ENCODE data around the gene LMBR1.
"Not testable (repeated sequence)": the region's sequence is repeated elsewhere in the genome, so short reads cannot be mapped to it uniquely, and the experiment has no call there.

LMBR1 gene

DNA sequence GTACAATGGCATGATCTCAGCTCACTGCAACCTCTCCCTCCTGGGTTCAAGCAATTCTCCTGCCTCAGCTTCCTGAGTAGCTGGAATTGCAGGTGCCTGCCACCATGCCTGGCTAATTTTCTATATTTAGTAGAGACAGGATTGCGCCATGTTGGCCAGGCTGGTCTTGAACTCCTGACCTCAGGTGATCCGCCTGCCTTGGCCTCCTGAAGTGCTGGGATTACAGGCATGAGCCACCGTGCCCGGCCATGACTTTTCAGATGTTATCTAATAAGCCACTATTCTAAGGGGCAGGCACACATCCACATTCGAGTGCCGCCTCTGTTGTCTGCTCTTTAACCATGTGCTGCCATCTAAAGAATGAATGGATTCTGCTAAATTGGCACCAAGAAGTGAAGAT lies 29.3 kb upstream of the LMBR1 start:
- not testable (repeated sequence) for H2BK15ac ChIP-seq (ENCODE audit: low read length); H3K36me3 ChIP-seq (replicated peaks in 1 of 2; ENCODE audit: control insufficient read depth in 2 of 2, insufficient read depth in 2 of 2, low read length in 2 of 2); H2BK12ac ChIP-seq (ENCODE audit: low read length); DNase-seq (ENCODE audit: low spot score); H3K4me3 ChIP-seq (ENCODE audit: low read length in 2 of 2); H4K8ac ChIP-seq (ENCODE audit: low read depth, low read length); H3K27me3 ChIP-seq (ENCODE audit: control insufficient read depth in 3 of 3, insufficient read depth in 3 of 3, low read depth in 1 of 3, low read length in 3 of 3); H3K9ac ChIP-seq (ENCODE audit: low read depth, low read length, poor library complexity); H3K9me3 ChIP-seq (replicated peaks in 1 of 2; ENCODE audit: control insufficient read depth in 2 of 2, insufficient read depth in 1 of 2, low read depth in 1 of 2, low read length in 2 of 2); H3K18ac ChIP-seq (ENCODE audit: low read length); H3K27ac ChIP-seq (replicated peaks; ENCODE audit: low read length); H4K91ac ChIP-seq (ENCODE audit: low read depth, low read length, poor library complexity); H3K4ac ChIP-seq (ENCODE audit: low read length); H2AFZ ChIP-seq (ENCODE audit: low read length); H2BK120ac ChIP-seq (ENCODE audit: low read depth, low read length); H3K4me2 ChIP-seq (ENCODE audit: insufficient read depth, low read length, poor library complexity, severe bottlenecking); H3K14ac ChIP-seq (ENCODE audit: low read length); H3K79me1 ChIP-seq (ENCODE audit: low read depth, low read length); H3K23ac ChIP-seq (ENCODE audit: low read depth, low read length, poor library complexity); H2BK5ac ChIP-seq (ENCODE audit: low read length); H2AK5ac ChIP-seq (ENCODE audit: low read depth, low read length); H3K4me1 ChIP-seq (ENCODE audit: control insufficient read depth in 2 of 2, insufficient read depth in 1 of 2, low read depth in 1 of 2, low read length in 2 of 2)
- no CpG with 5 or more reads among the region's 6 CpGs for WGBS, 2 donors (ENCODE audit: extremely low coverage in 2 of 2, insufficient read length in 2 of 2, insufficient replicate concordance in 1 of 2)

DNA sequence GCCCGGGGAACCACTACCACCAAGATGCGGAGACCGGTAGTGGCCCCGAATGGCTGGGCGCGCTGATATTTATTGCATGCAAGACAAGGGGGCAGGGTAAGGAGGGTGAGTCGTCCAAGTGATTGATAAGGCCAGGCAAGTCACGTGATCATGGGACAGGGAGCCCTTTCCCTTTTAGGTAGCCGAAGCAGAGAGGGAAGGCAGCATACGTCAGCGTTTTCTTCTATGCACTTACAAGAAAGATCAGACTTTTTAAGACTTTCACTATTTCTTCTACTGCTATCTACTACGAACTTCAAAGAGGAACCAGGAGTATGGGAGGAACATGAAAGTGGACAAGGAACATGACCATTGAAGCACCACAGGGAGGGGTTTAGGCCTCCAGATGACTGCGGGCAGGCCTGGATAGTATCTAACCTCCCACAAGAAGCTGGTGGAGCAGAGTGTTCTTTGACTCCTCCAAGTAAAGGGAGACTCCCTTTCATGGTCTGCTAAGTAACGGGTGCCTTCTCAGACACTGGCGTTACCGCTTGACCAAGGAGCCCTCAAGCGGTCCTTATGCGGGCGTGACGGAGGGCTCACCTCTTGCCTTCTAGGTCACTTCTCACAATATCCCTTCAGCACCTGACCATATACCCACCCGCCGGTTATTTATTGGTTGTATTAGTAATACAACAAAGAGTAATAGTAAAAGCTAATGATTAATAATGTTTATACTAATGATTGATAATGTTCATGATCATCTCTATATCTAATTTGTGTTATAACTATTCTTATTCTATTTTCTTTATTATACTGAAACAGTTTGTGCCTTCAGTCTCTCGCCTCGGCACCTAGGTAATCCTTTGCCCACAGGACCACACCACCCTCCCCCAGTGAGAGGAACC lies 27.7 kb upstream of the LMBR1 start:
- H3K18ac ChIP-seq (ENCODE audit: low read length); H3K9me3 ChIP-seq (replicated peaks in 1 of 2; ENCODE audit: control insufficient read depth in 2 of 2, insufficient read depth in 1 of 2, low read depth in 1 of 2, low read length in 2 of 2); H2BK5ac ChIP-seq (ENCODE audit: low read length); H2BK12ac ChIP-seq (ENCODE audit: low read length); H3K4ac ChIP-seq (ENCODE audit: low read length); H4K8ac ChIP-seq (ENCODE audit: low read depth, low read length); H3K14ac ChIP-seq (ENCODE audit: low read length); H2AK5ac ChIP-seq (ENCODE audit: low read depth, low read length); H3K27me3 ChIP-seq (ENCODE audit: control insufficient read depth in 3 of 3, insufficient read depth in 3 of 3, low read depth in 1 of 3, low read length in 3 of 3); H2AFZ ChIP-seq (ENCODE audit: low read length); H3K4me3 ChIP-seq (ENCODE audit: low read length in 2 of 2); H3K4me1 ChIP-seq (ENCODE audit: control insufficient read depth in 2 of 2, insufficient read depth in 1 of 2, low read depth in 1 of 2, low read length in 2 of 2); H3K27ac ChIP-seq (replicated peaks; ENCODE audit: low read length); H3K36me3 ChIP-seq (replicated peaks in 1 of 2; ENCODE audit: control insufficient read depth in 2 of 2, insufficient read depth in 2 of 2, low read length in 2 of 2); H2BK15ac ChIP-seq (ENCODE audit: low read length); H3K9ac ChIP-seq (ENCODE audit: low read depth, low read length, poor library complexity); H3K23ac ChIP-seq (ENCODE audit: low read depth, low read length, poor library complexity); H3K79me1 ChIP-seq (ENCODE audit: low read depth, low read length); H4K91ac ChIP-seq (ENCODE audit: low read depth, low read length, poor library complexity); DNase-seq (ENCODE audit: low spot score); H2BK120ac ChIP-seq (ENCODE audit: low read depth, low read length); H3K4me2 ChIP-seq (ENCODE audit: insufficient read depth, low read length, poor library complexity, severe bottlenecking): not testable (repeated sequence)
- WGBS, 2 donors (ENCODE audit: extremely low coverage in 2 of 2, insufficient read length in 2 of 2, insufficient replicate concordance in 1 of 2): no CpG with 5 or more reads among the region's 24 CpGs

DNA sequence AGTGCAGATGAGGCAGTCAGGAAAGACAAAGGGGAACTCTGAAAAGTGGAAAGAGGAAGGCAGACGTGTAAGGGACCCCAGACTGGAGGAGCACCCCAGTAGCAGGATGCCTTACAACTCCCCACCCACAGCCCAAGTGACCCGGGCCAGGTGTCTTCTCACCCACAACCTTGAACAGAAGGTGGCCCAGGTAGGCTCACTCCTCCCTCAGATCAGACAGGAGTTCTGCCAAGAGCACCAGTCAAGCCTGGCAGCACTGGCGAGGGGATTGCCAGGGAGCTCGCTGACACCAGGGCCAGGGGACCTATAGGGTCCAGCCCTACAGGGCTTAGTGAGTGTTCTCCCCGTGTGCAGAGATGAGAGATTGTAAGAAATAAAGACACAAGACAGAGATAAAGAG lies 27.1 kb upstream of the LMBR1 start:
- Histone ChIP-seq H3K9ac (ENCODE audit: low read depth, low read length, poor library complexity) (no peak overlapping the region), H3K4ac (ENCODE audit: low read length) (no peak overlapping the region), H3K18ac (ENCODE audit: low read length) (no peak overlapping the region), H2BK5ac (ENCODE audit: low read length) (no peak overlapping the region), H4K8ac (ENCODE audit: low read depth, low read length) (no peak overlapping the region), H3K14ac (ENCODE audit: low read length) (no peak overlapping the region), H4K91ac (ENCODE audit: low read depth, low read length, poor library complexity) (no peak overlapping the region), H2BK120ac (ENCODE audit: low read depth, low read length) (no peak overlapping the region), H3K4me3 (ENCODE audit: low read length in 2 of 2) (no peak overlapping the region), H2AFZ (ENCODE audit: low read length) (no peak overlapping the region), H3K4me2 (ENCODE audit: insufficient read depth, low read length, poor library complexity, severe bottlenecking) (no peak overlapping the region), H3K23ac (ENCODE audit: low read depth, low read length, poor library complexity) (no peak overlapping the region), H2BK15ac (ENCODE audit: low read length) (no peak overlapping the region), H2BK12ac (ENCODE audit: low read length) (no peak overlapping the region), H3K36me3 (replicated peaks in 1 of 2; ENCODE audit: control insufficient read depth in 2 of 2, insufficient read depth in 2 of 2, low read length in 2 of 2) (no peaks in the 10 kb centered on the region), H3K9me3 (replicated peaks in 1 of 2; ENCODE audit: control insufficient read depth in 2 of 2, insufficient read depth in 1 of 2, low read depth in 1 of 2, low read length in 2 of 2) (peaks cover 0 to 2% of the 10 kb centered on the region in 2 donors), H3K79me1 (ENCODE audit: low read depth, low read length) (no peaks in the 10 kb centered on the region), H3K27ac (replicated peaks; ENCODE audit: low read length) (no peak overlapping the region), H3K27me3 (ENCODE audit: control insufficient read depth in 3 of 3, insufficient read depth in 3 of 3, low read depth in 1 of 3, low read length in 3 of 3) (no peaks in the 10 kb centered on the region), H3K4me1 (ENCODE audit: control insufficient read depth in 2 of 2, insufficient read depth in 1 of 2, low read depth in 1 of 2, low read length in 2 of 2) (peaks cover 0 to 7% of the 10 kb centered on the region in 2 donors), H2AK5ac (ENCODE audit: low read depth, low read length) (no peak overlapping the region)
- DNase-seq (ENCODE audit: low spot score): no peak
- no CpG with 5 or more reads among the region's 5 CpGs for WGBS, 2 donors (ENCODE audit: extremely low coverage in 2 of 2, insufficient read length in 2 of 2, insufficient replicate concordance in 1 of 2)

DNA sequence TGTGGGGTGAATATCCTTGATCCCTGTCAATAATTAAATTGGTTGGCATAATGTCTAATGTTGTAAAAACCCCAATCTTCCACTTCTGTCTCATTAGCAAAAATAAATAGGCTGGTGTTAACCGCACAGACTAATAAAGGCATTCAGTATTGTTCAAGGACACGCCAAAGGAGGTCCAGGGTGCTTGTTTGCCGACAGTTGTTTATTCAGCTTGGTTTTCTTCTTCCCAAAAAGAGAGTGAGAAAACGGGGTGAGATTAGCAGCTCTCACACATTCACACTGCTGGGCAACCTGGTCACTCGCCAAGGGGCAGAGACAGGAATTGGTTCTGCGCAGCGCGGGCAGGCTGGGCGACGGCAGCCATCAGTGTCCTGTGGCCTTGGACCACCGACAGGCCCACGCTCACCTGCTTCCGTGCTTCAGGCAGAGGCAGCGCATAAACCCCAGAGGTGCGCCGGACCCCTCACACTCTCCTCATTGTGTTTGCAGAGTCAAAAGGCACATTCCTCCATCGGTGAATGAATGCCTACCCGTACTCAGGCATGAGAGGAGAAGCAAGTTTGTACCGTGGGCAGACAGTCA lies 26.2 kb upstream of the LMBR1 start:
- Histone ChIP-seq H2AFZ (ENCODE audit: low read length) (no peak overlapping the region), H4K91ac (ENCODE audit: low read depth, low read length, poor library complexity) (no peak overlapping the region), H2BK15ac (ENCODE audit: low read length) (peak overlapping the region; percentile 72), H3K4me3 (ENCODE audit: low read length in 2 of 2) (no peak overlapping the region), H3K27me3 (ENCODE audit: control insufficient read depth in 3 of 3, insufficient read depth in 3 of 3, low read depth in 1 of 3, low read length in 3 of 3) (no peaks in the 10 kb centered on the region), H3K14ac (ENCODE audit: low read length) (peak overlapping the region; percentile 98), H2AK5ac (ENCODE audit: low read depth, low read length) (no peak overlapping the region), H4K8ac (ENCODE audit: low read depth, low read length) (no peak overlapping the region), H3K18ac (ENCODE audit: low read length) (peak overlapping the region; percentile 83), H3K9me3 (replicated peaks in 1 of 2; ENCODE audit: control insufficient read depth in 2 of 2, insufficient read depth in 1 of 2, low read depth in 1 of 2, low read length in 2 of 2) (peaks cover 0 to 3% of the 10 kb centered on the region in 2 donors), H3K79me1 (ENCODE audit: low read depth, low read length) (no peaks in the 10 kb centered on the region), H3K36me3 (replicated peaks in 1 of 2; ENCODE audit: control insufficient read depth in 2 of 2, insufficient read depth in 2 of 2, low read length in 2 of 2) (no peaks in the 10 kb centered on the region), H3K4ac (ENCODE audit: low read length) (no peak overlapping the region), H3K4me2 (ENCODE audit: insufficient read depth, low read length, poor library complexity, severe bottlenecking) (no peak overlapping the region), H2BK120ac (ENCODE audit: low read depth, low read length) (no peak overlapping the region), H3K23ac (ENCODE audit: low read depth, low read length, poor library complexity) (peak overlapping the region; percentile 65), H3K4me1 (ENCODE audit: control insufficient read depth in 2 of 2, insufficient read depth in 1 of 2, low read depth in 1 of 2, low read length in 2 of 2) (peaks cover 0 to 7% of the 10 kb centered on the region in 2 donors), H2BK5ac (ENCODE audit: low read length) (no peak overlapping the region), H2BK12ac (ENCODE audit: low read length) (no peak overlapping the region), H3K9ac (ENCODE audit: low read depth, low read length, poor library complexity) (peak overlapping the region; percentile 57), H3K27ac (replicated peaks; ENCODE audit: low read length) (no peak overlapping the region)
- DNase-seq (ENCODE audit: low spot score): no peak
- no CpG with 5 or more reads among the region's 19 CpGs for WGBS, 2 donors (ENCODE audit: extremely low coverage in 2 of 2, insufficient read length in 2 of 2, insufficient replicate concordance in 1 of 2)

Measured in neuronal stem cell (in vitro differentiated cells).